ELR (cell line): ENCODE data around the gene SLC38A8.

ENCODE experiments used
- DNase-seq: peaks from one replicate; pipeline ENCODE4 v3.0.0-alpha.2; 2015; ENCODE audit warnings: low read depth

The SLC38A8 gene

DNA sequence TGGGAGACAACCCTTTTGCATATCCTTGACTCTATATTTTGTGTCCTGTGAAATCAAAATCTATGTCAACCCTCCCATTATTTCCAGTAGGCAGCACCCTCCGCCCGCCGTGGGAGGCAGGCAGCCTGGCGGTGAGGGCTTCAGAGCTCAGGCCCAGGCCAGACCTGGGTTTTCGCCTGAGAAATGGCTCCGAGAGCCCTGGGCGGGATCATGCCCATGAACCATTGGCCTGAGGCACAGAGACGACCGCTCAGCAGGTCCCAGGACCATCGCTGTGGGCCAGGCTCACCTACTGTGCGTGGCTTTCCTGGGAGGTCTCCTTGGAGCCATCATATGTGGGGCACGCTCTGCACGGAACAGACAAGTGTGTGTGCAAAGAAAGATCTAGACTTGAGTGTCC, 6.3 kb upstream of the SLC38A8 start:
- DNase-seq: no peak

DNA sequence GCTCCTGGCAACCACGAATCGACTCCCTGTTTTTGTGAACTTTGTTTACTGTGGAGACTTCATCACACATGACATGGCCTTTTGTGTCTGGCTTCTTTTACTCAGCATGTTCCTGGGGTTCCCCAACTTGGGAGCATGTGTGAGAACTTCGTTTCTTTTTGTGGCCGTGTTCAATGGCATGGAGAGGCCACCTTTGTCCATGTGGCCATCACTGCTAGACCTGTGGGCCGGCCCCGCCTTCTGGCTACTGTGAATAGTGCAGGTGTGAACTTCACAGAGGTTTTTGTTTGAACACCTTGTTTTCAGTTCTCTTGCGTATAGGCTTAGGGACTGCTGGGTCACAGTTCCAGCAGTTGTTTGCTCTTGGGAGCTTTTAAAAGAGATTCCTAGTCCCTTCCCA, 5.7 kb upstream of the SLC38A8 start:
- peak; percentile 6 for DNase-seq

DNA sequence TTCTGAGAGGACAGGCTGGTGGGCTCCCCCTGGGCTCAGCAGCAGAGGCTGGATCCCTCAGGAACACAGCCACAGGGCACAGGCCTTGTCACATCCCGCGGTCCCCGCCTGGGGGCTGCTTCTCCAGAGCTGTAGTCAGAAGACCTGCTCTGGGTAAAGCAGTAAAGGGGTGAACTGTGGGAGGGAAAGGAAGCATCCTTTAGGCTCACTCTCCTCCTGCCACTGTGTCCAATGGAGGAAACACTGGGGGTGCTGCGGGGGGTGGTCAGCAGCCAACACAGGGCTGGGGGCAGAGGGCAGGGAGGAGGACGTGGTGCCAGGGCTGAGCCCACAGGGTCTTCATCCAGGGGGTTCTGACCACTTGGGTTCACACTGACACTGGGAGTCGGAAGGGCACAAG, 5.0 kb upstream of the SLC38A8 start:
- no peak for DNase-seq

DNA sequence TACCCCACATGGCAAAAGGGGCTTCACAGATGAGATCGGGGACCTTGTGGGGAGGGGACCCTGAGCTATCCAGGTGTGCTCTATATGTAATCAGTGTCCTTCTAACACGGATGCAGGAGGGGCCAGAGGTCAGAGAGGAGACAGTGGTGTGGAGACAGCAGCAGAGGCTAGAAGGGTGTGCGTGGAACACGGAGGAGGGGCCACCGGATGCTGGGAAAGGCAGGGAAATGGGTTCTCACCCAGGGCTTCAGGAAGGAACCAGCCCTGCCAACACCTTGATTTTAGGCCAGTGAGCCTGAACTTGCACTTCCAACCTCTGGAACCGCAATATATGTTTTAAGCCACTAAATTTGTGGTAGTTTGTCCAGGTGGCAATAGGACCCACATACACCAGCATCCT, 4.6 kb upstream of the SLC38A8 start:
- no peak for DNase-seq

DNA sequence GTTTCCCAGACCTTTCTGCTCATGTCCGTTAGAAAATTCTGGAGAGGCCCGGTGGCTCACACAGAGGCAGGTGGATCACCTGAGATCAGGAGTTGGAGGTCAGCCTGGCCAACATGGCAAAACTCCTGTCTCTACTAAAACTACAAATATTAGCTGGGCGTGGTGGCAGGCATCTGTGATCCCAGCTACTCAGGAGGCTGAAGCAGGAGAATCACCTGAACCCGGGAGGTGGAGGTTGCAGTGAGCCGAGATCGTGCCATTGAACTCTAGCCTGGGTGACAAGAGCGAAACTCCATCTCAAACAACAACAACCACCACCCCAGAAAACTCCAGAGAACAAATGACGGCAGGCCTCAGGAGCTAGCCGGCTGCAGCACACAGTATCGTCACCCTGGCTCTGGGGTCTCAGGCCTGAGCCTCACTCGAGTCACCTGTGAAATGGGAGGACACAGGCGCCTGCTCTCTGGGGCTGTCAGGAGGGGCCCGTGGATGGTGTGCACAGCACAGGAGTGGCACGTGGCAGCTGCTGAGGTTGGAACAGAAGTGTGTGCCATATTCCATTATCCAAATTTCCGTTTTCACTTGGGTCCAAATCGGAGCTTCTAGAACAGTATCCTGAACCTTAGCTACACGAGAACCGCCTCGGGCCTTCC, 3.3 kb upstream of the SLC38A8 start:
- DNase-seq: no peak

DNA sequence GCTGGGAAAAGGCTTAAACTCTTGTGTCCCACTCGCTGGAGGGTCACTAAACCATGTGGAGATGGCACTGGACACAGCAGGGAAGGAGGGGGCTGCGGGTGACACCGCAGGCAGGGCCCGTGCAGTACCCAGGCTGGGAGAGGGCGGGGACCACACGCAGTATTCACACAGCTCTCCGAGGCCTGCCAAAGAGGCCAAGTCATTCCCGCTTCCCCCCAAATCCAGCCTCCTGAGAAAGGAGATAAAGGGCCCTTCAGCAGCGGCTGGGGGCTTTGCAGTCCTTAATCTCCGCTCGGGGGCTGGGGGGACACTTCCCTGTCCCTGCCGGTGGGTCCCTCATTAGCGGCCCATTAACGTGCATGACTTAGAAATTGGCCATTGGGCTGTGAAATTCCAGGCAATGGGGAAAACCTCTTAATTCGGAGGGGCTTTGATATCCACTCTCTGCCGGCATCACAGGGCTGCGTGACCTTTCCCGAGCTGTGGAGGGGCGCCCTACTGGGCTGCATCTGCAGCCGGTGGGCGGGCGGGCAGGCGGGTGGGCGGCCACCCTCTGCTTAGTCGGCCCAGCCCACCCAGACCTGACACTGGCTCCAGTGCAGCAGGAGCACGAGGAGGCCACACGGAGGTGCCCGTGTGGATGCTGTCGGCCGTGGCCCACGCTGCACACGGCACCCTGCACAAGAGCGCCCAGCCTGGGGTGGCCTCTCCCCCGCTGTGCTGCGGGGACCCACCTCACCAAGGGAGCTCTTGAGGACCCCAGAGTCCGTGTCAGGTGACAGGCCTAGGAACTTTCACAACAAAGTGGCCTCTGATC, 2.6 kb upstream of the SLC38A8 start:
- DNase-seq: no peak

DNA sequence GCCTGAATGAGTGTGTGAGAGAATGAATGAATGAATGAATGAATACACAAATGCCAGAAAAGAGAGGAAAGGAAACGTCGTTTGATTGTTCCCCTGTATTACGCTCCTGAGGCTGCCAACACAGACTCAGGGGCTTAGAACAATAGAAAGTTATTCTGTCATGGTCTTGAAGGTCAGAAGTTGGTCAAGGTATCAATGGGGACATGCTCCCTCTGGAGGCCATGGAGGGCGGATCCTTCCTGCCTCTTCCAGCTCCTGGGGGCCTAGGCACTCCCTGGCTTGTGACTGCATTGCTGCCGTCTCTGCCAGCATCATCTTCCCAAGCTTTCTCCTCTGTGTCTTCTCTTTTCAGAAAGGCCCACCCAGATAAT, 1.5 kb upstream of the SLC38A8 start:
- peak; percentile 63 for DNase-seq

DNA sequence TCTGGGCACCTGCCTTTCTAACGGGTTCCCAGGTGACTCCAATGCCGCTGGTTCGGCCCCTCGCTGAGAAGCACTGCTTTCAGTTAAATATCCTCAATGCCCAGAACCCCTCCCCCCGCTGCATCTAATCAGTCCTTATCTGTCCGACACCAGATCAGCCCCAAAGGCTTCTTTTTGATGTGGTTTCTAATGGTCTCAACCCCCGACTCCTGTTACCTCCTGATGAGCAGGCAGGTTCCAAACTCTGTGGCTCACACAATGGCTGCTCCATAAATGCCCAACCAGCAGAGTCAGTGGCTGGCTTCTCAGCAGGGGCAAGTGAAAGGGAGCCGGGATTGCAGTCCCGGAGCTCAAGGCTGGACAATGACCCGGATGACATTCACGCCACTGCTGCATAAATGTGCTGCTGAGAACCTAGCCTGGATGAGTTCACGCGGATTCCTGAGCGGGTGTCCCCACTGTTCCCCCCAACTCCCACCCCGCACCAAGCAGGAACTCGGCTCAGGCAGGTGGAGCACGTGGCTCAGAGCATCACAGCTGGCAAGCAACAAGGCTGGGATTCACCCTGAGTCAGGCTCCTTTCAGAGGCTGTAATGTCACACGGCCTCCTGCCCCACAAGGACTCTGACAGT, 1.0 kb upstream of the SLC38A8 start:
- peak; percentile 4 for DNase-seq

DNA sequence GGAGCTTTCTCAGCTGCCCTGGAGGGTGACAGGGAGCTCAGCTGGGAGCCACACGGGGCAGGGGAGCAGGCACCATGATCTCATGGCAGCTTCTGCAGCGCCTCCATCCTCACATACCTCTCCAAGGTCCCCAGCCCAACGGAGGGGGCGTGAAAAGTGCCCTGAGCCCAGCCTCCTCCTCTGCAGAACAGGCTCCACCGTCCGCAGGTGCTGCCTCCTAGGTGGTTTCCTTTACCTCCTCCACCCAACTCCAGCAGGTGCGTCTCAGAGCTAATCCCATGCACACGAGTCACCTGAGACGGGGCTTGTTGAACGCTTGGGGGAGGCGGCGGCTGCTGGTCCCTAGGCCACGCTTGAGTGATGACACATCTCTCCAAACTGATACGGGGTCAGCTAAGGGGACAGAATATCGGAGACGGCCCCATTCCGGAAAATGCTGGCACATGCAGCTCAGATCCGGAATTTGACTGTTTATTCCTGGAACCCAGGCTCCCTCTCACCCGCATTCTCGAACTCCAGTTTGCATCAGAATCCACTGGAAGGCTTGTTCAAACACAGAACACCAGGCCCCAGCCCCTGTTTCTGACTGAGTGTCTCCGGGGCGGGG, 387 bp upstream of the SLC38A8 start:
- DNase-seq: no peak

DNA sequence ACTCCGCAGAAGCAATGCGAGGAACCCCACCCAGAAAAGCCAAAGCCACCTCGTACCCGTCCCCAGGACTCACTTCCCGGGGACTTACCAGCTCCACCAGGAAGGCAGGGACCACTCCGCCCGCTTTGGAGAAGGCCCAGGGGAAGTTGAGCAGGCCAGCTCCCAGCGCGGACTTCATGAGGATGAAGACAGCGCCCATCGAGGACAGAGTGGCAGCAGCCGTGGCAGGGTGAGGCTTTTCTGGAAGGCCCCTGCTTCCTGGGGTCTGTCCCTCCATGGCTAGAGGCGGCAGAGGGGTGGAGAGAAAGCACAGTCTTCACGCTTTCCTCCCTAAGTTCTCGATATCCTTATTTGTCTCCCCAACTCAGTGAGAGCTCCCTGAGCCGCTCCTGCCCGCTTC, 714 bp downstream of the SLC38A8 start:
- no peak for DNase-seq

DNA sequence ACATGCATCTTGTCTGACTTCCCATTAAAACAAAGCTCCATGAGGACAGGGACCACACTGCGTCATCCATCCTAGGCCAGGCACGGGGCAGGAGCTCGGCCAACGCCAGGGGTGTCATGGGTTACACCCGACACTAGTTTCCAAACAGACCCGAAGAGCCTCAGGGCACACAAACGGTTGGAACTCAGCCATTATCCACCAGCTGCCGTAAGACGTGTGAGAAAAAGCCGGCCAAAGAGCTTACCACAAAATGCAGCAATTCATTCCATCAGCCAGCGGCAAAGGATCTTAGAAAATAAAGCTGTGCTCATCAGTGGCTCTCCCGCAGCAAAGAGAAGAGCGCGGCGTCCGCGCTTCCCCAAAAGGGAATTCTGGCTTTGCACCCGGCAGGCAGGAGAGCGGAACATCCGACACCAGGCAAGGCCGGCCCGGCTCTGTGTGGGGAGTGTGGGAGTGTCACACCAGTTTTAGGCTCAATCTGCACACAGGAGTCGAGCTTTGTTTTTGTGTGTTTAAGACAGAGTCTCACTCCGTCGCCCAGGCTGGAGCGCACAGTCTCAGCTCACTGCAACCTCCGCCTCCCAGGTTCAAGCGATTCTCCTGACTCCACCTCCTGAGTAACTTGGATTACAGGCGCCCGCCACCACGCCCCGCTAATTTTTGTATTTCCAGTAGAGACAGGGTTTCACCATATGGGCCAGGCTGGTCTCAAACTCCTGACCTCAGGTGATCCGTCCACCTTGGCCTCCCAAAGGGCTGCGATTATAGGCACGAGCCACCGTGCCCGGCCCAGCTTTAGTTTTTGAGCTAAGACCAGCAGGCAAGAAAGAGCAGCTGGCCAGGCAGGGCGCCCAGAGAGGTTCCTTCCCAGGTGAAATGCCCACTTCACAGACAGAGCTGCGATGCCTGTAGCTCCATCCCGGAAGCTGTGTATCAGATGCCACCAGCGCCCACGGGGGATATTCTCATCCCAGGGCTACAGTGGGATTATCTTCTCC, 1.5 kb downstream of the SLC38A8 start:
- peak; percentile 45 for DNase-seq

DNA sequence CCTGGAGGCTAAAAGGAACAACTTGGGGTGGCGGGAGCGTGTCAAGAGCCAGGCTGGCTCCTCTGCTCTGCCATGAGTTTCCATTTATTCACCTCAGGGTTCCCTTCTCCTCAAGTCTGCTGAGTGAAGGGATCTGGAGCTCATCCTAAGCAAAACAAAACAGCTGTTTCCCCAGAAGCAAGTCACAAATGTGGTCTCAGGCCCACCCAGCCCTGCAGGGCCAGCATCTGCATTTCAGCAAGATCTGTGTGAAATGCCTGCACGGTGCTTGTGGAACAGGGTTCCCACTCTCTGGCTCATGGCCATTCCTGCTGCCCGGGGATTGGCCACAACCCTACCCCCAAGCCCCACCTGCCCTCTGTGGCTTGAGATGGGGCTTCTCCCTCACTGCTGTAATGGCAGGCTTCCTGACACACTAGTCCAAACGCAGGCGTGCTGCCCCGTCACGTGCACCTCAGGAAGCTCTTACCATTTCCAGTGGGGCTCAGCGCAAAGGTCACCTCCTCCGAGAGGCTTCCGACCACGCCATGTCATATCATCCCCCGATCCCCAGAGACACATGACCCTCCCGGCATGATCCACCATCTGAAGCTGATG, 2.3 kb downstream of the SLC38A8 start:
- DNase-seq: no peak

DNA sequence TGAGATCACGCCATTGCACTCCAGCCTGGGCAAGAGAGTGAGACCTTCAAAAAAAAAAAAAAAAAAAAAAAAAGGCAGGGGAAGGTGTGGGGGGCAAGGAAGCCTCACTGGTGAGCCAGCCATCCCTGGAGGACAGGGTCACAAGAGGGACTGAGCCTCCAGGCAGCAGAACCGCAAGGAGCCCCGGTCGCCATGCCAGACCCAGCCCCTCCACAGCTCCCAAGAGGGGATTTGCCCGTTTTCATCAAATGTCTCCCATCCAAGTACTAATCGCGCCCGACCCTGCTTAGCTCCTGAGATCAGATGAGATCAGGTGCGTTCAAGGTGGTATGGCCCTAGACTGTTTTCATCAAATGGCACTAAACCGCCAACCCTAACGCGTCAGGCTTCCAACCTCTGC, 2.9 kb downstream of the SLC38A8 start:
- no peak for DNase-seq

DNA sequence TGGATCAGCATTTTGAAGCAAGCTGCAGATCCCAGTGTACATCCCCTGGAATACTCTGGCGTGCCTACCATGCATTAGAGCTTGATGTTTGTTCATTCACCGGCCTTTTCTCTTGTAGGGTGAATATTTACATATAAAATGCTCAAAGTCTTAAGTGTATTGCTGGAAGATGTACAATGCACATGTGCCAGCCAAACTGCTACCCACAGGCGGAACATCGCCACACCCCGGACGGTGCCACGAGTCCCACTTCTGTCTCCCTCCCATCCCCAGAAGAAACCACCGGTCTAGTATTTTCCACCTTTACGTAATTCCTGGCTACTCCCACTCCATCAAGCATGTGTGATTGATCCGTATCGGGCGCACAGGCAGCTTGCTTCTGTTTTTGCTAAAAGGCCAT, 4.1 kb downstream of the SLC38A8 start:
- DNase-seq: no peak

DNA sequence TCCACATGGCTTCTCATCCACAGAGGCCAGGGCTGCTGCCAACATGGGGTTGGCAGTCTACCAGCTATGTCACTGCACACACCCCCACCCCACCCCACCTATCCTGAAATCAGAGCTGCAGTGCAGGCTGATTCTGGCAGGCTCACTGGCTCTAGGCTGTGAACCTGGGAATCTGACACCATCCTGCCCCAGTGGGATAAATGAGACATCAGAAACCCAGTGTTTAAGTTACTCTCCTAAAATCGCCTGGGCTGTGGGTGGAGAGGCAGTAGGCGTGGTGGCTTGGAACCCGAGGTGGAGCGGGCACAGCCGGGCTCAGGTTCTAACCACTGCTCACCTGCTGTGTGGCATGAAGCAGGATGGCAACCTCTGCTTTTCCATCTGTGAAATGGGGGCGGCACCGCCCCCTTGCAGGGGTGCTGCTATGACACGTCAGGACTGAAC, 5.6 kb downstream of the SLC38A8 start:
- no peak for DNase-seq

DNA sequence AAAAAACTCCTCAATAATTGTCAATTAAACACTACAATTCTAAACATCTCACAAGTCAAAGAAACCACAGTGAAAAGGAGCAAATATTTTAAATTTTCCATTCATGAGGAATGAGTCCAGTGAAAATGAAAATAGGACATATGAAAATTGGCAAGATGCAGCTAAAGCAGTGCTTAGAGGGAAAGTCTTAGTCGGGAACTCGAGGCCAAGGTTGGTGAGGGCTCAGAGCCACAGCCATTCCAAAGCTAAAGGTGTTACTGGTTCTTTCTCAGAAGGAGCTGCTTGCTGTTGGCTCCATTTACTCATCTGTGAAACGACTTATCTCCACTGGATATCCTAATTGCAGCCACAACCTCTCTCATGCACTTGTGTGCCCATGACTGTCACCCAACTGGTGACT, 6.5 kb downstream of the SLC38A8 start:
- no peak for DNase-seq

DNA sequence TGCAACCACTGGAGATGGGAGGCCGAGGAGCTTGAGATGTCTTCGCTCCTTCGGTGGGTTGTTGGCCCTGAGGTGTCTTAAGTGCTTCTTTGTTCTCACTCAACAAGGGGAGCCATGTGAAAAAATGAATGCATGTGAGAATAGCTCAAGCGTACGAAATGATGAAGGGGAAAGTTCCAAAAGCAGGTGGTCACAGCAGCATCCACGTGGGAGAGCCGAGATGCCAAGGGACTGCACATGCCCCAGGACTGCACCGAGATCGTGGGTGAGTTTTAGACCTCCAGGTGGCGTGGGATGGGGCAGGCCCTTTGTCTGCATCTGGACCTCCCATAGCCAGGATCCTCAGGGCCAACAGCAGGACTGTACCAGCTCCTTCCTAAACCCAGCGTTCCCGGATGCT, 8.1 kb downstream of the SLC38A8 start:
- DNase-seq: no peak

DNA sequence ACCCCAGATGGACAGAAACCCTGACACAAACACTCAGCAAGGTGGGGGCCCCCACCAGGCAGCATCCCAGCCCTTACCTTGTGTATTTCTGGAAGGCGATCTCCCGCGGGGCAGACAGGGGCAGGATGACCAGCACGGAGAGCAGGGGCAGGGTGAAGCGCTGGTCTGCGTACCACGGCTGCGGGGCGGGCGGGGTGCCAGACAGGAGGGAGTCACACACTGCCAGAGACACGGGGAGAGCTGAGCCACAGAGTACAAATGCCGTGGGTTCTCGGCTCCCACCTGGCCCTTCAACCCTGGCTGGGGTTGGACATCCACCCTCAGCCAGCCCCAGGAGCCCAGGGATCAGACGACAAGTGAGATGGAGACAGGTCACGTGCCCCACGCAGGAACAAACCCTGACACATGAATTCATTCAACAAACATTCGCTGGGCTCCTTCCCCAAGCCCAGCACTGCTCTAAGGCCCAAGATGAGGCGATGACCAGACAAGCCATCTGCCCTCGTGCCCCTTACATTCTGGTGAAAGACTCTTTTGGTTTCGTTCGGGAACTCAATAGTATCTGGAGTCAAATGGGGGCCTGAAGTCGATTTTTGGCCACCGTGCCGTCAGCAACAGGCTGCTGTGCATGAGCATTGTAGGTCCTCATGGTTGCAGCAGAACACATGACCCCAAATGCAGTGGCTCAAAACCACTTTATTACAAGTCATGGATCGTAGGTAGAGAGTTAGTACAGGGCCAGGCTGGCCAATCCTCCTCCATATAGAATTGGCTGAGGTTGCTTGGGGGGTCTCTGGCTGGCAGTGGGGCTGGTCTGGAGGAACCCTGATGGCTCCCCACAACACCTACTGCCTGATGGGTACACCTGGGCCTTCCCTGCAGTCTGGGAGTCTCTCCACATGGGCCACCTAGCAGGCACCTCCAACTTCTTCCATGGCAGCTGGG, 9.1 kb downstream of the SLC38A8 start:
- DNase-seq: no peak

DNA sequence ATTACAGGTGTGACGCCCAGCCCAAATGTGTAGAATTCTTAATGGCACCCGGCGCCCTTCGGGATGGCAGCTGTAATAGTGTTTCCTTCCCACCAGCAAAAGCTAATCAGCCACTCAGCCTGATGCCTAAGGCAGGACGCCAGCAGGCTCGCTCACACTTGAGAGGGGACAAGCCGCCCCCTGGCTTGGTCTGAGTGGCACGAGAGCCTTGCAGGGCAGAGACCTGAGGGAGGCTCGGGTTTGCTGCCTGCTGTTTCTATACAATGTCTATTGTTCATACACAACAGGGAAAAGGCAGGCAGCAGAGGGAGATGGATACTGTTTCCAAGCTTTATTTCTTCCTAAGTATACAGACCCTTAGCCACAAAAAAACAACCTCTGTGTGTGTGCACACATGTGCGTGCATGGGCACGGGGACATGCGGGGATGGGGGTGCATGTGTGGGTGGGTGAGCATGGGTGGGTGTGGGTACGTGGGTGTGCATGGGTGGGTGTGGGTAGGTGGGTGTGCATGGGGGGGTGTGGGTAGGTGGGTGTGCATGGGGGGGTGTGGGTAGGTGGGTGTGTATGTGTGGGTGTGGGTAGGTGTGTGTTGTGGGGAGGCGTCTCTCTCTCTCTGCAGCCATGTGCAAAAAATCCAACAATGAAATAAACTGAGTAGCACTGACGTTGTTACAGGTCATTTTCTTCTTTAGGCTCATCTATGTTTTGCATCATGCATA, 10.0 kb downstream of the SLC38A8 start:
- no peak for DNase-seq
